Glutamatergic neuron (in vitro differentiated cells): ENCODE measurements around the gene TFAP2E. TPM values are rescaled to one million over a fixed set of nuclear protein-coding genes. Genes with fewer than 3 reads are reported as not detected.

Experiments
- DNase-seq: peaks from one replicate; pipeline ENCODE4 v3.0.0; 2022
- H3K27ac Mint-ChIP-seq: one replicate; pipeline ENCODE4 v1.8.0; 2020; ENCODE audit warnings: mild to moderate bottlenecking, mixed read lengths, inconsistent platforms; ENCODE audit not compliant: unreplicated experiment
- H3K27me3 Mint-ChIP-seq: one replicate; pipeline ENCODE4 v1.8.0; 2020; ENCODE audit warnings: mild to moderate bottlenecking, moderate library complexity, mixed read lengths, inconsistent platforms; ENCODE audit not compliant: unreplicated experiment
- H3K36me3 Mint-ChIP-seq: one replicate; pipeline ENCODE4 v1.8.0; 2020; ENCODE audit warnings: mild to moderate bottlenecking, mixed read lengths, inconsistent platforms; ENCODE audit not compliant: unreplicated experiment
- H3K4me1 Mint-ChIP-seq: one replicate; pipeline ENCODE4 v1.8.0; 2020; ENCODE audit warnings: mild to moderate bottlenecking, low read depth, mixed read lengths, inconsistent platforms; ENCODE audit not compliant: unreplicated experiment
- H3K4me3 Mint-ChIP-seq: one replicate; pipeline ENCODE4 v1.8.0; 2020; ENCODE audit warnings: mild to moderate bottlenecking, mixed read lengths, inconsistent platforms; ENCODE audit not compliant: unreplicated experiment
- H3K9me3 Mint-ChIP-seq: one replicate; pipeline ENCODE4 v1.8.0; 2020; ENCODE audit warnings: mild to moderate bottlenecking, moderate library complexity, mixed read lengths, inconsistent platforms; ENCODE audit not compliant: unreplicated experiment
- CTCF ChIP-seq: fragments of 200-600 bp; sonication (generic); IDR thresholded peaks from one replicate; pipeline ENCODE4 v1.5.0; 2021; ENCODE audit not compliant: partially characterized antibody, unreplicated experiment
- total RNA-seq: library from RNA; stranded (reverse); fragmentation: NEBNext Ultra II Directional; extraction: Animal tissue kit (Norgen Biotek cat#: 25700); gene quantifications from one replicate; pipeline ENCODE4 v1.2.1, GENCODE V29; 2021; ENCODE audit not compliant: unreplicated experiment

TFAP2E gene
- total RNA-seq, 1 donor from 2014 or later, result 1.1 TPM

DNA sequence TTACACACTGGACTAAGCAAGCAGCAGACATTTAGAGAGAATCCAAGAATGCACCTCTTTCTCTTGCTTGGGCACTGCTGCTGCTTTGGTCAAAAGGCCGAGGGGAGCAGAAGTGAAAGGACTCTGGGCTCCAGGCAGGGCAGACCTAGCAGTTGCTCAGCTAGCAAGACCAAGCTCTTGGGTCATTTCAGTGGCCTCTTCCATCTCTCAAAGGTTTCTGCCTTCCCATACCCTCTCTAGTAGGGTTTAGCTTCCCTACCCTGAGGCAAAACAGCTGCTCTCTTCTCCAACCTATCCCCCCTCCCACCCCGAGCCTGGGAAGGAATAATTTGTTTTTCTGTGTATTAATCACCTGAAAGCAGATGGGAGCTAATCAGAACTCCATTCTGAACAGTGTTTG lies 25.8 kb downstream of the TFAP2E start:
- no peak for TF ChIP-seq CTCF
- Mint-ChIP-seq H3K27me3 (peaks cover 2% of the 10 kb centered on the region), H3K9me3 (peaks cover 2% of the 10 kb centered on the region), H3K4me3 (peak overlapping the region; percentile 14), H3K4me1 (peaks cover 11% of the 10 kb centered on the region), H3K36me3 (no peaks in the 10 kb centered on the region), H3K27ac (peak overlapping the region; percentile 69)
- DNase-seq, result no peak

DNA sequence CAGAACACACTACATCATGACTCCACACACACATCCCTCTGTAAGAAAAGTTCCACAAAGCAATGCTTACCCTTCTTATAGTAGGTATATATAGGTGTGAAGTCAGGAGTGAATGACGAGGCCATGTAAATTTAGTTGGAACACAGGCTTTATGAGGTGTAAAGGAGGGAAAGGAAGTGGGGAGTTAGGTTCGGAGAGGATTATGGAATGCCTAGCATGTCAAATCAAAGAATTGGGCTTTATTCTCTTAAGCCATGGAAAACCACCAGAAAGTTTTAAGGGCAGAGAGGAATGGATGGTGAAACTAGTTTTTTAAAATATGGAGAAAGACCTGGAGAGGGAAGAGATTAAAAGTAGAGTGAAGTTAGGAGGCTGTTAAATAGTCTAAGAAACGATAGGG lies 26.3 kb downstream of the TFAP2E start:
- Mint-ChIP-seq H3K27ac (peak overlapping the region; percentile 69), H3K4me1 (peaks cover 11% of the 10 kb centered on the region), H3K9me3 (peaks cover 2% of the 10 kb centered on the region), H3K27me3 (peaks cover 2% of the 10 kb centered on the region), H3K4me3 (peak overlapping the region; percentile 2), H3K36me3 (no peaks in the 10 kb centered on the region)
- TF ChIP-seq CTCF, result no peak
- DNase-seq, result no peak

- H3K27ac Mint-ChIP-seq, result peak overlapping the region; percentile 83
- peaks cover 2% of the 10 kb centered on the region for H3K27me3 Mint-ChIP-seq
- no peak for DNase-seq
- peak overlapping the region; percentile 60 for H3K4me3 Mint-ChIP-seq
- H3K4me1 Mint-ChIP-seq, result peaks cover 14% of the 10 kb centered on the region
- TF ChIP-seq CTCF, result no peak
- peaks cover 2% of the 10 kb centered on the region for H3K9me3 Mint-ChIP-seq
- H3K36me3 Mint-ChIP-seq, result no peaks in the 10 kb centered on the region
Observed at GRCh38 chr1:35600593-35600992, 27.5 kb downstream of the TFAP2E start.

GRCh38 chr1:35603468-35603867 lies 30.4 kb downstream of the TFAP2E start:
- peaks cover 16% of the 10 kb centered on the region for H3K4me1 Mint-ChIP-seq
- no peak for DNase-seq
- H3K27ac Mint-ChIP-seq, result no peak overlapping the region
- TF ChIP-seq CTCF, result no peak
- H3K36me3 Mint-ChIP-seq, result no peaks in the 10 kb centered on the region
- no peak overlapping the region for H3K4me3 Mint-ChIP-seq
- H3K27me3 Mint-ChIP-seq, result peaks cover 2% of the 10 kb centered on the region
- peaks cover 2% of the 10 kb centered on the region for H3K9me3 Mint-ChIP-seq

DNA sequence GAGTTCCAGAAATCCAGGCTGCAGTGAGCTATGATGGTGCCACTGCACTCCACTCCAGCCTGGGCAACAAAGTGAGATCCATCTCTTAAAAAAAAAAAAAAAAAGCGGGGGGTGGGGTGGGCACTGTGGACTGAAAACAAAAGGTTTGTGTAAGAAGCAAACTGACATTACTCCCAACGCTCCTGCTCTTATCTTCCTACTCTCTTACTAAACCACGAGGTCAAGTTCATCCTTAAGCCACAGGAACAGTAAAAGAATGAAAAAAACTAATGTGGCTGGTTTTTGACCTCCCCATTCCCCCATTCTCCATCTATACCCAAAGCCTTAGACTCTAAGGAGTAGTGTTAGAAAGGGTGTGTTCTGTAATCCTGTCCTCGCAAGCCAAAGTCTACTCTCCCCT lies 30.8 kb downstream of the TFAP2E start:
- Mint-ChIP-seq H3K4me1 (peaks cover 12% of the 10 kb centered on the region), H3K27ac (no peak overlapping the region), H3K36me3 (no peaks in the 10 kb centered on the region), H3K27me3 (peaks cover 2% of the 10 kb centered on the region), H3K9me3 (peaks cover 2% of the 10 kb centered on the region), H3K4me3 (no peak overlapping the region)
- TF ChIP-seq CTCF, result no peak
- no peak for DNase-seq
